RWPE1 (cell line): ENCODE measurements around the gene HOXB8.

Experiments used
- CTCF ChIA-PET: fragments of 350-600 bp; sonication (Branson Sonifier 250); formaldehyde crosslinking; extraction: SDS; loops from one replicate; lab custom pipeline; 2021; lab: Yijun Ruan, JAX
- POLR2A ChIA-PET: fragments of 400-600 bp; formaldehyde crosslinking; extraction: SDS; loops from one replicate; lab custom pipeline; 2020; ENCODE audit warnings: antibody characterized with exemption; ENCODE audit not compliant: low non-redundant PET; lab: Yijun Ruan, JAX
- DNase-seq: peaks from one replicate; pipeline ENCODE4 v3.0.0; 2012; ENCODE audit warnings: low spot score
- H3K27ac ChIP-seq: fragments of 450-650 bp; 2 replicates; pipeline ENCODE4 v1.5.1; 2017
- TF ChIP-seq, protein P1 (sequence below): fragments of 450-650 bp; conservative IDR thresholded peaks from 2 replicates; pipeline ENCODE4 v1.5.1; 2017; ENCODE audit warnings: low read depth, mild to moderate bottlenecking

Gene HOXB8

DNA sequence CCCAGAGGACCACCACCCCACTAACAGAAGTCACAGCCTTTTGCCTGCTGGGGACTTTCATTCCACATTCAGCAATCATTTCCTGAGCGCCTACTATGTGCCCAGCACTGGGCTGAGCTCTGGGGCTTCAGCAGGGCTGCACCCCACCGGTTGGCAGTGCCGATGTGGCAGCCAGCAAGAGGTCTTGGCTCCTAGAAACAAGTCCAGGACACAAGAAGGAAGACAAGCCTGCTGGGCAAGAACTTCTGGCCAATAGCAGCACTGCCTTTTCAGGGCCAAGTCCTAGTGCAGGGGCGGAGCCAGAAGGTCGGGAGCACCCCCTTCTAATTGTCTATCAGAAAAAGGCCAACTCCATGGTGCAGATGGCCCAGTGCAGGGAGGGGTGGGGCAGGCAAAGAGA, 24.0 kb upstream of the HOXB8 start:
- ChIA-PET POLR2A (no interaction called here), CTCF (no interaction called here)
- no peak overlapping the region for H3K27ac ChIP-seq
- TF ChIP-seq, protein P1, sequence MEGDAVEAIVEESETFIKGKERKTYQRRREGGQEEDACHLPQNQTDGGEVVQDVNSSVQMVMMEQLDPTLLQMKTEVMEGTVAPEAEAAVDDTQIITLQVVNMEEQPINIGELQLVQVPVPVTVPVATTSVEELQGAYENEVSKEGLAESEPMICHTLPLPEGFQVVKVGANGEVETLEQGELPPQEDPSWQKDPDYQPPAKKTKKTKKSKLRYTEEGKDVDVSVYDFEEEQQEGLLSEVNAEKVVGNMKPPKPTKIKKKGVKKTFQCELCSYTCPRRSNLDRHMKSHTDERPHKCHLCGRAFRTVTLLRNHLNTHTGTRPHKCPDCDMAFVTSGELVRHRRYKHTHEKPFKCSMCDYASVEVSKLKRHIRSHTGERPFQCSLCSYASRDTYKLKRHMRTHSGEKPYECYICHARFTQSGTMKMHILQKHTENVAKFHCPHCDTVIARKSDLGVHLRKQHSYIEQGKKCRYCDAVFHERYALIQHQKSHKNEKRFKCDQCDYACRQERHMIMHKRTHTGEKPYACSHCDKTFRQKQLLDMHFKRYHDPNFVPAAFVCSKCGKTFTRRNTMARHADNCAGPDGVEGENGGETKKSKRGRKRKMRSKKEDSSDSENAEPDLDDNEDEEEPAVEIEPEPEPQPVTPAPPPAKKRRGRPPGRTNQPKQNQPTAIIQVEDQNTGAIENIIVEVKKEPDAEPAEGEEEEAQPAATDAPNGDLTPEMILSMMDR, result no peak
- DNase-seq, result no peak

DNA sequence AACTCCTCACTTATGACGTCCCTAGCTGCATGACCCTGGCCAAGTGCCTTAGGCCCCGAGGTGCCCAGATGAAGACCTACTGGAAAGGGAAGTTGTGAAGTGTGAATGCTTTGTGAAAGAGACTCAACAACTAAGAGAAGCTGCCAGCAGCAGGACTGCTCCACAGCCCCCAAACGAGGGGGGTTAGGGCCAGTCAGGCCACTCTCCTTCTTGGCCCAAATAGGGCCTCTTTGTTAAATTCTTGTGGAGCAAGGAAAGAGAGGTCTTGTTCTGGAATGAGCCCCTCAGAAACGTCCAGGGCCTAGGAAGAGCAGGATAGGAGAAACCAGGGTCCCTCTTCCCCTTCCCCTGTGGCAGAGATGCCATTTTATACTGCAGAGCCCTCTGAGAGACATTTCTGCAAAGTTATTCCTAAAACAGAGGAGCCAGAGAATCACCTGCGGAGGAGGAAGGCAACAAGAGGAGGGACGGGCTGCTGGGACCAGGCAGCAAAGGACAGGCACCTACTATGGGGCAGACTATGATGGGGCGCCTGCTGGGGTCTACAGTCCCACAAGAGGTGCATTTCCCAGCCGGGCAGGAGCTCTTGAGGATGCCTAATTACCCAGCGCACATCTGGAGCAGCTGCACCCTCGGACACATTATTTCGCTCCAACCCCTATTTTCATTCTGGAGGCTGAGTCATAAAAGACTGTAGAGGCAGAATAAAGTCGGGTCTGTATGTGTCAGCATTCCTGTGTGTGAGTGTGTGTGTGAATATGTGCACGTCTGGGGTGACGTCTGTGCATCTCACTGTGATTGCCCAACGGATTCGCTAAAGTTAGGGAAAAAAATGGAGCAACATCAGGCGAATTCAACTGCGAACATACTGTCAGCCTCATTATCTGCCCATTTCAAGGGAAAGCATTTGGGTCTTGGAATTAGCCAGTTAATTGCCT, 22.5 kb upstream of the HOXB8 start:
- TF ChIP-seq, protein P1, result no peak
- CTCF ChIA-PET, result interaction anchor here (1.2 to 1.6 kb wide), 4 partner anchors 10 to 36 kb away, joined by 3 to 7 read pairs (median 6); partner anchors contain the start of gene HOXB9
- peak; percentile 68 for DNase-seq
- H3K27ac ChIP-seq, result no peak overlapping the region
- POLR2A ChIA-PET, result no interaction called here

DNA sequence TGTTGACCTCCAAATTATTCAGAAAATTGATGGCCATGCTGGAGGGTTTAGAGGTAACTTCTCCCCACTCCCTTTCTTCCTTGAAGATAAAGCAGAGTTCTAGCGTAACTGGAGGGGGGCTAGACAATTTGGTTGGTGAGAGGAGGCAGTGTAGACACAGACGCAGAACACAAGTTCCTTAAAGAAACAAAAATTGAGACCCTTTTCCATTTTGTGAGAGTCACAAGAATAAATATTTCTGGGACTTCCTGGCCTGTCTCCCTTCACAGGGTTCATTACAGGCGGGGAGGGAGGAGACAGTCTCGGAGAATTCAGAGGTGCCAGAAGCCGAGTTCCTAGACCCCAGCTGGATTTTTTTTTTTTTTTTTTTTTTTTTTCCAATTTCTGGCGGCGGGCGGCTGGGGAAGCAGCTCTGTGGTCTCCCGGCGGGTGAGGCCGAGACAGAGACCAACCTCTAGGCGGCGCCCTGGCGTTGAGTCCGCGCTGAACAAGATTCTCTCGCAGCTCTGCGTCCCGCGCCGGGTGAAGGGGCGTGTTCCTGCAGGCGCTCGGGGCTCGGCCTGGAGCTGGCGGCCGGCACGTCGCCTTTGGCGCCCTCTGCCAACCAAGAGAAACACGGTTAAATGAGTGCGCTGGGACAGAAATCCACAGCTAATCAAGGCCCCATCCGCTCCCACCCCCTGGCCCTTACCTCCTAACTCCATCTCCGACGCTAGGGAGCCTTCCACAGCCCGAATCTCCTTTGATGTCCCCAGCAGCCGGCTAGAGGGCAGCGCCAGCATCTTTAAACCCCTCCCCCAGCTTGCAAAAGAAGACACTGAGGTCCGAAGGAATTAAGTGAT, 21.3 kb upstream of the HOXB8 start:
- CTCF ChIA-PET, result interaction anchor here (0.6 to 1.6 kb wide), 13 partner anchors 11 to 503 kb away, joined by 3 to 9 read pairs (median 4); partner anchors contain the start of gene HOXB9
- no peak overlapping the region for H3K27ac ChIP-seq
- TF ChIP-seq, protein P1, result peak; percentile 78
- DNase-seq, result no peak
- POLR2A ChIA-PET, result no interaction called here

DNA sequence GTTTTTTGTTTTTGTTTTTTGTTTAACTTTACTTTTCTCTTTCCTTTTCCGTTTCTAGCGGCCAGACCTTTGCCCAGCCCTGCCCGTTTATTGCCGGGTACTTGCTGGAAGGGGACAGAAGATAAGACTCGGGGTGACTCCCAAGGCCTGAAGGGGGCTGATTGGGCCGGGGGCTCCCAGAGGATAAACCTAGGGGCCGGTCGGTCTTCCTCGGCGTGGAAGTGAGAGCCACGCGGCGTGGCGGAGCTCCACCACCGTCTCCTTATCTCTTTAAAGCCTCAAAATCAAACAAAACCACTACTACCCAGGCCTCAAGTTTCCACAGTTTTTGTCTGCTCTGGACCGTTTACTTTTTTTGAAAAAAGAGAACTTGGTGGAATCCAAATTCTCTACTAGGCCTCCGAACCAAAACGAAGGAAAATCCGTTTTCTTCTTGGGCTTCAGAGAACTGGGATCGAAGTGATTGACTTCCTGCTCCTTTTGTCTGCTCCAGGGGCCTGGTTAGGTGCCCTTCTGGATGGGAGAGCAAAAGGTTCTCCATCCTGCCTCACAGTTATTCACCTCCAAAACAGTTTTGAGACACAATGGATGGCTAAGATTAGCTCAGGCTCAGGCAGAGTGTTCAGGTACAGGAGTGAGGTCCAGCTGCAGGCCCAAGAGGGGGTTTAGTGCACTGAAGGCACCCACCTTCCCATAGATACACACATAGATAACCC, 19.6 kb upstream of the HOXB8 start:
- TF ChIP-seq, protein P1, result no peak
- no peak for DNase-seq
- ChIA-PET CTCF (interaction anchor here (0.6 to 1.6 kb wide), 2 partner anchors 16 to 32 kb away, joined by 3 to 5 read pairs; no protein-coding TSS in a partner anchor), POLR2A (no interaction called here)
- H3K27ac ChIP-seq, result no peak overlapping the region

DNA sequence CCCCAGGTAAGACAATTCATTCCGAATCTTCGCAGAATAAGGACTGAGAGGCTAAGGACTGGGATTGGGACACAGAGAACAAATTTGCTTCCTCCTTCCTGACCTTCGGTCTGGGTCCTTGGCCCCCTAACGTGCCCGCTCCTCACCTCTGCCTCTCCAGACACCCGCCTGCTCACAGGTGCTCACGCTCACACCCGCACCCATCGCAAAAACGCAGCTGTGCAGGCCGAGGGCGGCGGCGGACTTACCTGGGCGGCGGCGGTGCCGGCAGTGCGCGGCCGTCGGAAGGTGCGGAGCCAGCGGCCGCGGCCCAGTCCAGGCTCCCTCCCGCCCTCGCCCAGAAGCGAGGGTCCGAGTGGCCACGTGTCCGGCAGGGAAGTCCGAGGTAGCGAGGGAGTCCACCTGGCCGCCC, 18.2 kb upstream of the HOXB8 start:
- CTCF ChIA-PET, result no interaction called here
- H3K27ac ChIP-seq, result no peak overlapping the region
- no peak for DNase-seq
- TF ChIP-seq, protein P1, result no peak
- POLR2A ChIA-PET, result no interaction called here
